GM21576 (cell line): ENCODE measurements around the gene RBPJ.
"Not testable (repeated sequence)": the region's sequence is repeated elsewhere in the genome, so short reads cannot be mapped to it uniquely, and the experiment has no call there.

Experiments
- ATAC-seq: cut with Tn5 transposase; IDR thresholded peaks from one replicate; pipeline ENCODE4 v1.9.1; 2021; ENCODE audit warnings: mild to moderate bottlenecking, moderate library complexity; ENCODE audit not compliant: unreplicated experiment

RBPJ gene

GRCh38 chr4:26300314-26301307 is 20.2 kb upstream of the RBPJ start:
- no peak for ATAC-seq

GRCh38 chr4:26302031-26302899 is 18.5 kb upstream of the RBPJ start:
- no peak for ATAC-seq

GRCh38 chr4:26303008-26303407 is 17.8 kb upstream of the RBPJ start:
- no peak for ATAC-seq

GRCh38 chr4:26307037-26307800 is 13.6 kb upstream of the RBPJ start:
- ATAC-seq, result no peak

GRCh38 chr4:26308568-26308967 is 12.2 kb upstream of the RBPJ start:
- ATAC-seq, result no peak

GRCh38 chr4:26310264-26310663 is 10.6 kb upstream of the RBPJ start:
- ATAC-seq, result no peak

GRCh38 chr4:26311633-26312032 is 9.2 kb upstream of the RBPJ start:
- no peak for ATAC-seq

GRCh38 chr4:26315316-26315932 is 5.4 kb upstream of the RBPJ start:
- ATAC-seq, result not testable (repeated sequence)

- no peak for ATAC-seq
These were observed 3.0 kb upstream of the RBPJ start for GRCh38 chr4:26317766-26318165.

GRCh38 chr4:26319467-26319948 is 1.3 kb upstream of the RBPJ start:
- peak; percentile 65 for ATAC-seq

GRCh38 chr4:26319949-26320537 is 771 bp upstream of the RBPJ start:
- ATAC-seq, result peak; percentile 14

- no peak for ATAC-seq
These were observed 783 bp downstream of the RBPJ start for GRCh38 chr4:26321373-26322221.

GRCh38 chr4:26322346-26322745 is 1.5 kb downstream of the RBPJ start:
- ATAC-seq, result no peak

- ATAC-seq, result no peak
These were observed 3.0 kb downstream of the RBPJ start for GRCh38 chr4:26323821-26324220.

GRCh38 chr4:26325191-26325590 is 4.4 kb downstream of the RBPJ start:
- ATAC-seq, result peak; percentile 27

- no peak for ATAC-seq
These were observed 6.0 kb downstream of the RBPJ start for GRCh38 chr4:26326791-26327190.

GRCh38 chr4:26330186-26330787 is 9.5 kb downstream of the RBPJ start:
- ATAC-seq, result peak; percentile 51

GRCh38 chr4:26330946-26331345 is 10.1 kb downstream of the RBPJ start:
- ATAC-seq, result no peak
